Measurements from ENCODE around the gene RHBG.

DNA sequence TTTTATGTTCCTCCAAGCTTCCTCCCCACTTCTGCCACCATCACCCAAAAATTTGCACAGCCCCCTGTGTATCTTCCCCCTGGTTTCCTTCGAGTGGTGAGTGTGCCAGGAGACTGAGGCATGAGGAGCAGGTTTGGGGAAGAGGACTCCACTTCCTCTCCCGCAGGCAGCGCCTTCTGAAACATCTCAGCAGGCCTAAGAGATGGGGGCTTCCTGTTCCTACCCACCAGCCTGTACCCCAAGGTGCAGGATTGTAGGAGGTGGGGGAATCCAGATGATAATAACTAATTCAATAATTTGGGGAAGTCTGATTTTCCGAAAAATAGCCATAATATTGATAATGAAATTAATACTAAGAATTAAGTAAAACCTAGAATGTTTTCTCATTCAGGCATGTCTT lies 62.4 kb downstream of the RHBG start:
- TF ChIP-seq, protein P1, sequence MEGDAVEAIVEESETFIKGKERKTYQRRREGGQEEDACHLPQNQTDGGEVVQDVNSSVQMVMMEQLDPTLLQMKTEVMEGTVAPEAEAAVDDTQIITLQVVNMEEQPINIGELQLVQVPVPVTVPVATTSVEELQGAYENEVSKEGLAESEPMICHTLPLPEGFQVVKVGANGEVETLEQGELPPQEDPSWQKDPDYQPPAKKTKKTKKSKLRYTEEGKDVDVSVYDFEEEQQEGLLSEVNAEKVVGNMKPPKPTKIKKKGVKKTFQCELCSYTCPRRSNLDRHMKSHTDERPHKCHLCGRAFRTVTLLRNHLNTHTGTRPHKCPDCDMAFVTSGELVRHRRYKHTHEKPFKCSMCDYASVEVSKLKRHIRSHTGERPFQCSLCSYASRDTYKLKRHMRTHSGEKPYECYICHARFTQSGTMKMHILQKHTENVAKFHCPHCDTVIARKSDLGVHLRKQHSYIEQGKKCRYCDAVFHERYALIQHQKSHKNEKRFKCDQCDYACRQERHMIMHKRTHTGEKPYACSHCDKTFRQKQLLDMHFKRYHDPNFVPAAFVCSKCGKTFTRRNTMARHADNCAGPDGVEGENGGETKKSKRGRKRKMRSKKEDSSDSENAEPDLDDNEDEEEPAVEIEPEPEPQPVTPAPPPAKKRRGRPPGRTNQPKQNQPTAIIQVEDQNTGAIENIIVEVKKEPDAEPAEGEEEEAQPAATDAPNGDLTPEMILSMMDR (IDR thresholded peaks at IDR 0.05) = no peak
- TF ChIP-seq EZH2 (IDR thresholded peaks at IDR 0.05; ENCODE audit: borderline replicate concordance, insufficient read depth, low read depth, low read length, poor library complexity, severe bottlenecking) = no peak

All from B cell (primary cell).